Measurements from ENCODE around the gene USH1G. TPM values are rescaled to one million over a fixed set of nuclear protein-coding genes. Genes with fewer than 3 reads are reported as not detected.
"Not testable (repeated sequence)": the region's sequence is repeated elsewhere in the genome, so short reads cannot be mapped to it uniquely, and the experiment has no call there.

Gene USH1G
- total RNA-seq, 1 donor from 2014 or later, result not detected

- H3K36me3 ChIP-seq, result no peaks in the 10 kb centered on the region
- H3K4me1 ChIP-seq, result no peaks in the 10 kb centered on the region
- peaks cover 13% of the 10 kb centered on the region for H3K9me3 ChIP-seq (replicated peaks)
- TF ChIP-seq CTCF (IDR thresholded peaks at IDR 0.05; ENCODE audit: borderline replicate concordance), result no peak
- no peak overlapping the region for H3K4me3 ChIP-seq
- H3K27ac ChIP-seq (replicated peaks), result no peak overlapping the region
- no peak for DNase-seq
- intact Hi-C loops (cut with micrococcal nuclease), result no loop called here
- peaks cover 57% of the 10 kb centered on the region for H3K27me3 ChIP-seq (ENCODE audit: low read depth)
These were observed 16.0 kb downstream of the USH1G start for GRCh38 chr17:74907012-74907411.

GRCh38 chr17:74906214-74906793, 16.8 kb downstream of the USH1G start:
- H3K27ac ChIP-seq (replicated peaks); DNase-seq; H3K36me3 ChIP-seq; H3K4me1 ChIP-seq; intact Hi-C loops (cut with micrococcal nuclease); H3K4me3 ChIP-seq: not testable (repeated sequence)
- Histone ChIP-seq H3K27me3 (ENCODE audit: low read depth) (peaks cover 57% of the 10 kb centered on the region), H3K9me3 (replicated peaks) (peaks cover 13% of the 10 kb centered on the region)

- no peak for TF ChIP-seq CTCF (IDR thresholded peaks at IDR 0.05; ENCODE audit: borderline replicate concordance)
- DNase-seq, result no peak
- peaks cover 57% of the 10 kb centered on the region for H3K27me3 ChIP-seq (ENCODE audit: low read depth)
- H3K36me3 ChIP-seq, result no peaks in the 10 kb centered on the region
- intact Hi-C loops (cut with micrococcal nuclease), result no loop called here
- no peak overlapping the region for H3K27ac ChIP-seq (replicated peaks)
- H3K4me1 ChIP-seq, result no peaks in the 10 kb centered on the region
- peaks cover 13% of the 10 kb centered on the region for H3K9me3 ChIP-seq (replicated peaks)
- no peak overlapping the region for H3K4me3 ChIP-seq
These were observed 18.2 kb downstream of the USH1G start for GRCh38 chr17:74904687-74905409.

GRCh38 chr17:74903671-74904070, 19.4 kb downstream of the USH1G start:
- Histone ChIP-seq H3K4me1 (no peaks in the 10 kb centered on the region), H3K4me3 (no peak overlapping the region), H3K36me3 (no peaks in the 10 kb centered on the region), H3K27me3 (ENCODE audit: low read depth) (peaks cover 51% of the 10 kb centered on the region), H3K9me3 (replicated peaks) (peaks cover 3% of the 10 kb centered on the region), H3K27ac (replicated peaks) (no peak overlapping the region)
- no peak for DNase-seq
- no peak for TF ChIP-seq CTCF (IDR thresholded peaks at IDR 0.05; ENCODE audit: borderline replicate concordance)
- intact Hi-C loops (cut with micrococcal nuclease), result no loop called here

- Histone ChIP-seq H3K27ac (replicated peaks) (no peak overlapping the region), H3K36me3 (no peaks in the 10 kb centered on the region), H3K4me3 (no peak overlapping the region), H3K27me3 (ENCODE audit: low read depth) (peaks cover 50% of the 10 kb centered on the region), H3K9me3 (replicated peaks) (no peaks in the 10 kb centered on the region), H3K4me1 (no peaks in the 10 kb centered on the region)
- intact Hi-C loops (cut with micrococcal nuclease), result no loop called here
- no peak for DNase-seq
- no peak for TF ChIP-seq CTCF (IDR thresholded peaks at IDR 0.05; ENCODE audit: borderline replicate concordance)
These were observed 20.0 kb downstream of the USH1G start for GRCh38 chr17:74903034-74903433.

Measured in left ventricle myocardium inferior (tissue), 1 donor.